ENCODE data around the gene FUT7.

The FUT7 gene

DNA sequence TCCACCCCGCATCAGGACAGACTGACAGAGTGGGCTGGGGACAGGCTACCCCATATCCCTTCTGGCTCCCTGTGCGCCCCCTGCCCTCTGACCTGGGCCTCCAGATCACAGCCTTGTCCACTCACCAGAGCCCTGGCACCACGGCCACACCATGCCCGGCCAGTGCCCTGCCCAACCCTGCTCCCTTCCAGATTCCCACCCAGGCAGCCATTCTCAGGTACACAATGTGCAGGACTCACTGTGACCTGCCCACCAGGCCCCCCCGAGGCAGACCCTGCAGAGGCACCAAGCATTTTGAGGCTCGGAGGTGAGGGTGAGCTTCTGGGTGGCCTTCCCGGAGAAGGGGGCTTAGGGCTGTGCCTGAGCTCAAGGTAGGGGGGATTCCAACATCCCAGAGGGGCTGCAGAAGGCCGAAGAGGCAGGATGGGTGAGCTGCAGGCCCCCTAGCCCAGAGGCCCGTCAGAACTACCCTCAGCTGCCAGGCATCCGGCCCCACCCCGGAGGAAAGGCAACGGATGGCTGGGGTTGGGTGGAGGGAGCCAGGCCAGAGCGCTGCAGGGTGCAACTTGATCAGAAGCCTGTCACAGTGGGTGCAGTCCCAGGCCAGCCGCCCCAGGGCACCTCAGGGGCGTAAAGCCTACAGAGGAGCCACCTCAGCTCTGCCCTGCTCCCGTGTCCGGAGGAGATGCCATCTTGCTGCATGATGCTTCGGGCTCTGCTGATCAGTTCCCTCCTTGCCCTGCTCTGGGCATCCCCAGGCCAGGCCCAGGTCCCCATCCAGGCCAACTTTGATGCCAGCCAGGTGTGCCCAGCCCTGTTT is 49.4 kb downstream of the FUT7 start, which contains the start of gene LCNL1:
Gene LCNL1 (plus strand): TSS at position 762 of the 820 bp plus-strand sequence. CDS start 594 bp downstream, outside the sequence.
- DNase-seq (ENCODE audit: low spot score): no peak

- no peak for DNase-seq (ENCODE audit: low spot score)
Observed at GRCh38 chr9:136981588-136982231, 50.2 kb downstream of the FUT7 start.

DNA sequence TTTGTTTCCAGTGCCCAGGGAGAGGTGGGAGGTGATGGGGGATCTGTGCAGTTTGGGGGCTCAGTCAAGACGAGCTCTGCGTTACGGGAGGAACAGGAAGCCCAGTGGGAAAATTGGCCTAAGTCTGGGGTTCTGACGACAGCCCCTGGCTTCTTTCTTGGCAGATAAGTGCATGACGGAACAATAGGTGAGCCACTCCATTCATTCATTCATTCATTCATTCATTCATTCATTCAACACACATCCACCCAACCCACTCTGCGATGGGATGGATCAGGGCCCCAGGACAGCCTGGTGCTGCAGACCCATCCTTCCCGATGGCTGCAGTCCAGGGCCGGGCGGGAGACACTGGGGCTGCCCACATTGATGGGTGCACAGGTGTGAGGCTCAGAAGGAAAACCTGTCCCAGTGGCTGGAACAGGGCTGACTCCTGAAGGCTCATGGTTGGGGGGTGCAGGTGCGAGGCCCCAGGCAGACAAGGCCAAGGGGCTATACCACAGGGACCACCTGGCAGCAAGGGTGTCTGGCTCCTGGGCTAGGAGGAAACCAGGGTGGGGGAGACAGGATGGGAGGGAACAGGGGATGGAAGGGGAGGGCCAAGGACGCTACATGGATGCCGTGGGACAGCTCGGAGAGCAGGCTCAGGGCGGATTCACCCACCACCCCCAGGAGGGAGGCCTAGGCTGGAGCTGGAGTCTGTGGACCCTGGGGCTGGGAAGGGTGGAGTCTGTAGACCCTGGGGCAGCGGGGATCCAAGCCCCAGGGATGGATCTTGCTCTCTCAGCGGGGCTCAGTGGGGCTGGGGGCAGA is 51.0 kb downstream of the FUT7 start:
- DNase-seq (ENCODE audit: low spot score): no peak

All from COLO829 (cell line).